WTC11 (cell line): ENCODE results near the gene SYNJ2. TPM values are rescaled to one million over a fixed set of nuclear protein-coding genes. Genes with fewer than 3 reads are reported as not detected.

ENCODE experiments used
- ATAC-seq: fragments of 200-7000 bp; cut with Tn5 transposase; 2 replicates; pipeline ENCODE4 v1.10.0; 2021; ENCODE audit warnings: mild to moderate bottlenecking, moderate library complexity
- CTCF ChIA-PET: fragments of 300-600 bp; sonication (Branson Sonifier 250); formaldehyde crosslinking; loops from one replicate; lab custom pipeline; 2021; ENCODE audit warnings: antibody characterized with exemption; lab: Charles Lee
- POLR2A ChIA-PET: fragments of 350-600 bp; sonication (Branson Sonifier 250); formaldehyde crosslinking; loops from one replicate; lab custom pipeline; 2021; ENCODE audit warnings: antibody characterized with exemption; lab: Charles Lee
- DNase-seq: peaks from one replicate; pipeline ENCODE4 v3.0.0; 2021; ENCODE audit warnings: low spot score
- H3K27ac Mint-ChIP-seq: 2 replicates; pipeline ENCODE4 v1.8.0; 2021; ENCODE audit warnings: mixed read lengths
- H3K27me3 Mint-ChIP-seq: 2 replicates; pipeline ENCODE4 v1.8.0; 2021; ENCODE audit warnings: low read depth, mild to moderate bottlenecking, moderate library complexity, mixed read lengths
- H3K36me3 Mint-ChIP-seq: 2 replicates; pipeline ENCODE4 v1.8.0; 2021; ENCODE audit warnings: mixed read lengths
- H3K4me1 Mint-ChIP-seq: 2 replicates; pipeline ENCODE4 v1.8.0; 2022; ENCODE audit warnings: mixed read lengths
- H3K4me3 Mint-ChIP-seq: 2 replicates; pipeline ENCODE4 v1.8.0; 2021; ENCODE audit warnings: mild to moderate bottlenecking, moderate library complexity, mixed read lengths
- H3K9me3 Mint-ChIP-seq: 2 replicates; pipeline ENCODE4 v1.8.0; 2021; ENCODE audit warnings: mixed read lengths
- ELF4 ChIP-seq: sonication (generic); formaldehyde crosslinking; IDR thresholded peaks from 2 replicates; pipeline ENCODE4 v1.8.1; 2022; ENCODE audit warnings: low read depth, mild to moderate bottlenecking, moderate library complexity, missing genetic modification reagents
- ETV6 ChIP-seq: sonication (generic); formaldehyde crosslinking; IDR thresholded peaks from 2 replicates; pipeline ENCODE4 v1.8.1; 2022; ENCODE audit warnings: mild to moderate bottlenecking, missing genetic modification reagents
- FOXJ3 ChIP-seq: sonication (generic); formaldehyde crosslinking; IDR thresholded peaks from 2 replicates; pipeline ENCODE4 v1.9.0; 2021; ENCODE audit warnings: missing genetic modification reagents, mild to moderate bottlenecking, borderline replicate concordance
- JUN ChIP-seq: sonication (generic); formaldehyde crosslinking; IDR thresholded peaks from 2 replicates; pipeline ENCODE4 v1.8.0; 2023; ENCODE audit warnings: mild to moderate bottlenecking, missing genetic modification reagents
- SMAD4 ChIP-seq: sonication (generic); formaldehyde crosslinking; IDR thresholded peaks from 2 replicates; pipeline ENCODE4 v1.8.0; 2022; ENCODE audit warnings: mild to moderate bottlenecking, missing genetic modification reagents
- SOX15 ChIP-seq: fragments of 250-450 bp; sonication (Bioruptor Pico); IDR thresholded peaks from 2 replicates; pipeline ENCODE4 v1.9.0; 2021; ENCODE audit warnings: mild to moderate bottlenecking
- TEAD1 ChIP-seq: sonication (generic); formaldehyde crosslinking; IDR thresholded peaks from 2 replicates; pipeline ENCODE4 v1.8.0; 2022; ENCODE audit warnings: mild to moderate bottlenecking, missing genetic modification reagents
- ZNF219 ChIP-seq: sonication (generic); formaldehyde crosslinking; IDR thresholded peaks from 2 replicates; pipeline ENCODE4 v1.8.0; 2023; ENCODE audit warnings: missing genetic modification reagents, mild to moderate bottlenecking, borderline replicate concordance
- ZNF317 ChIP-seq: sonication (generic); formaldehyde crosslinking; IDR thresholded peaks from 2 replicates; pipeline ENCODE4 v1.8.1; 2023; ENCODE audit warnings: low read depth, mild to moderate bottlenecking, moderate library complexity, missing genetic modification reagents, borderline replicate concordance
- ZNF396 ChIP-seq: fragments of 250-450 bp; sonication (Bioruptor Pico); IDR thresholded peaks from 2 replicates; pipeline ENCODE4 v1.8.0; 2021; ENCODE audit warnings: mild to moderate bottlenecking, moderate library complexity, borderline replicate concordance
- ZNF416 ChIP-seq: fragments of 250-450 bp; sonication (Bioruptor Pico); IDR thresholded peaks from 2 replicates; pipeline ENCODE4 v1.9.0; 2021; ENCODE audit warnings: mild to moderate bottlenecking, inconsistent platforms
- total RNA-seq: library from RNA; stranded (reverse); gene quantifications from 3 replicates; pipeline ENCODE4 v1.2.3, GENCODE V29; 2021
- TF ChIP-seq, protein P1 (sequence below): sonication (generic); formaldehyde crosslinking; IDR thresholded peaks from 2 replicates; pipeline ENCODE4 v1.8.1; 2023; ENCODE audit warnings: mild to moderate bottlenecking, missing genetic modification reagents
- TF ChIP-seq, protein P2 (sequence below): sonication (generic); formaldehyde crosslinking; IDR thresholded peaks from 2 replicates; pipeline ENCODE4 v1.8.1; 2022; ENCODE audit warnings: missing genetic modification reagents, borderline replicate concordance
- TF ChIP-seq, protein P3 (sequence below): sonication (generic); formaldehyde crosslinking; IDR thresholded peaks from 2 replicates; pipeline ENCODE4 v1.8.1; 2022; ENCODE audit warnings: low read depth, missing genetic modification reagents, borderline replicate concordance
- TF ChIP-seq, protein P4 (sequence below): sonication (generic); formaldehyde crosslinking; IDR thresholded peaks from 2 replicates; pipeline ENCODE4 v1.8.0; 2022; ENCODE audit warnings: missing genetic modification reagents
- TF ChIP-seq, protein P5 (sequence below): sonication (generic); formaldehyde crosslinking; IDR thresholded peaks from 2 replicates; pipeline ENCODE4 v1.8.1; 2022; ENCODE audit warnings: mild to moderate bottlenecking, moderate library complexity, missing genetic modification reagents
- TF ChIP-seq, protein P6 (sequence below): sonication (generic); formaldehyde crosslinking; IDR thresholded peaks from 2 replicates; pipeline ENCODE4 v1.8.1; 2023; ENCODE audit warnings: mild to moderate bottlenecking, moderate library complexity, missing genetic modification reagents

SYNJ2 gene
- total RNA-seq, 1 experiment from 2014 or later: 15.3 TPM

DNA sequence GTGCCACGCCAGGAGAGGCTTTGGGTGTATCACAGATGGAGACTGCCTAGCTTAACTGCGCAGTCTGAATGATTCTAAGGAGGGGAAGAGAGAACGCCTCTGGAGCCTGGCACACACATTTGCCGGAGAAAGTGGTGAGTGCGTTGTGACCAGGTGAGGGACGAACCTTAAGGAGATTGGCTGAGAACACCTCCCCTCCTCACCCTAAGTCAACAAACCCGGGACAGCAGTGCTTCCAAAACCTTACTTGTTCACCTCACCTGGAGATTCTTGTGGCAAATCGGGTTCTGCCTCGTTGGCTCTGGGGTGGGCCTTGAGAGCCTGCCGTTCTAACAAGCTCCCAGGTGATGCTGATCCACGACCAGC, 9.4 kb downstream of the SYNJ2 start:
- no peaks in the 10 kb centered on the region for H3K27me3 Mint-ChIP-seq
- POLR2A ChIA-PET: no interaction called here
- H3K9me3 Mint-ChIP-seq: peaks cover 6% of the 10 kb centered on the region
- CTCF ChIA-PET: no interaction called here
- no peak for DNase-seq
- TF ChIP-seq ZNF396 (CRISPR knock-in tag) (no peak), ZNF219 (no peak), ZNF416 (CRISPR knock-in tag) (no peak), ETV6 (CRISPR knock-in tag) (no peak), SMAD4 (no peak), JUN (CRISPR knock-in tag) (no peak), TEAD1 (CRISPR knock-in tag) (no peak), ELF4 (CRISPR knock-in tag) (no peak), FOXJ3 (CRISPR knock-in tag) (no peak), SOX15 (CRISPR knock-in tag) (no peak), ZNF317 (CRISPR knock-in tag) (no peak)
- TF ChIP-seq, protein P1, sequence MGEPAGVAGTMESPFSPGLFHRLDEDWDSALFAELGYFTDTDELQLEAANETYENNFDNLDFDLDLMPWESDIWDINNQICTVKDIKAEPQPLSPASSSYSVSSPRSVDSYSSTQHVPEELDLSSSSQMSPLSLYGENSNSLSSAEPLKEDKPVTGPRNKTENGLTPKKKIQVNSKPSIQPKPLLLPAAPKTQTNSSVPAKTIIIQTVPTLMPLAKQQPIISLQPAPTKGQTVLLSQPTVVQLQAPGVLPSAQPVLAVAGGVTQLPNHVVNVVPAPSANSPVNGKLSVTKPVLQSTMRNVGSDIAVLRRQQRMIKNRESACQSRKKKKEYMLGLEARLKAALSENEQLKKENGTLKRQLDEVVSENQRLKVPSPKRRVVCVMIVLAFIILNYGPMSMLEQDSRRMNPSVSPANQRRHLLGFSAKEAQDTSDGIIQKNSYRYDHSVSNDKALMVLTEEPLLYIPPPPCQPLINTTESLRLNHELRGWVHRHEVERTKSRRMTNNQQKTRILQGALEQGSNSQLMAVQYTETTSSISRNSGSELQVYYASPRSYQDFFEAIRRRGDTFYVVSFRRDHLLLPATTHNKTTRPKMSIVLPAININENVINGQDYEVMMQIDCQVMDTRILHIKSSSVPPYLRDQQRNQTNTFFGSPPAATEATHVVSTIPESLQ: no peak
- TF ChIP-seq, protein P2, sequence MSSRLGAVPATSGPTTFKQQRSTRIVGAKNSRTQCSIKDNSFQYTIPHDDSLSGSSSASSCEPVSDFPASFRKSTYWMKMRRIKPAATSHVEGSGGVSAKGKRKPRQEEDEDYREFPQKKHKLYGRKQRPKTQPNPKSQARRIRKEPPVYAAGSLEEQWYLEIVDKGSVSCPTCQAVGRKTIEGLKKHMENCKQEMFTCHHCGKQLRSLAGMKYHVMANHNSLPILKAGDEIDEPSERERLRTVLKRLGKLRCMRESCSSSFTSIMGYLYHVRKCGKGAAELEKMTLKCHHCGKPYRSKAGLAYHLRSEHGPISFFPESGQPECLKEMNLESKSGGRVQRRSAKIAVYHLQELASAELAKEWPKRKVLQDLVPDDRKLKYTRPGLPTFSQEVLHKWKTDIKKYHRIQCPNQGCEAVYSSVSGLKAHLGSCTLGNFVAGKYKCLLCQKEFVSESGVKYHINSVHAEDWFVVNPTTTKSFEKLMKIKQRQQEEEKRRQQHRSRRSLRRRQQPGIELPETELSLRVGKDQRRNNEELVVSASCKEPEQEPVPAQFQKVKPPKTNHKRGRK (CRISPR knock-in tag): no peak
- TF ChIP-seq, protein P3, sequence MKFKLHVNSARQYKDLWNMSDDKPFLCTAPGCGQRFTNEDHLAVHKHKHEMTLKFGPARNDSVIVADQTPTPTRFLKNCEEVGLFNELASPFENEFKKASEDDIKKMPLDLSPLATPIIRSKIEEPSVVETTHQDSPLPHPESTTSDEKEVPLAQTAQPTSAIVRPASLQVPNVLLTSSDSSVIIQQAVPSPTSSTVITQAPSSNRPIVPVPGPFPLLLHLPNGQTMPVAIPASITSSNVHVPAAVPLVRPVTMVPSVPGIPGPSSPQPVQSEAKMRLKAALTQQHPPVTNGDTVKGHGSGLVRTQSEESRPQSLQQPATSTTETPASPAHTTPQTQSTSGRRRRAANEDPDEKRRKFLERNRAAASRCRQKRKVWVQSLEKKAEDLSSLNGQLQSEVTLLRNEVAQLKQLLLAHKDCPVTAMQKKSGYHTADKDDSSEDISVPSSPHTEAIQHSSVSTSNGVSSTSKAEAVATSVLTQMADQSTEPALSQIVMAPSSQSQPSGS (CRISPR knock-in tag): no peak
- TF ChIP-seq, protein P4, sequence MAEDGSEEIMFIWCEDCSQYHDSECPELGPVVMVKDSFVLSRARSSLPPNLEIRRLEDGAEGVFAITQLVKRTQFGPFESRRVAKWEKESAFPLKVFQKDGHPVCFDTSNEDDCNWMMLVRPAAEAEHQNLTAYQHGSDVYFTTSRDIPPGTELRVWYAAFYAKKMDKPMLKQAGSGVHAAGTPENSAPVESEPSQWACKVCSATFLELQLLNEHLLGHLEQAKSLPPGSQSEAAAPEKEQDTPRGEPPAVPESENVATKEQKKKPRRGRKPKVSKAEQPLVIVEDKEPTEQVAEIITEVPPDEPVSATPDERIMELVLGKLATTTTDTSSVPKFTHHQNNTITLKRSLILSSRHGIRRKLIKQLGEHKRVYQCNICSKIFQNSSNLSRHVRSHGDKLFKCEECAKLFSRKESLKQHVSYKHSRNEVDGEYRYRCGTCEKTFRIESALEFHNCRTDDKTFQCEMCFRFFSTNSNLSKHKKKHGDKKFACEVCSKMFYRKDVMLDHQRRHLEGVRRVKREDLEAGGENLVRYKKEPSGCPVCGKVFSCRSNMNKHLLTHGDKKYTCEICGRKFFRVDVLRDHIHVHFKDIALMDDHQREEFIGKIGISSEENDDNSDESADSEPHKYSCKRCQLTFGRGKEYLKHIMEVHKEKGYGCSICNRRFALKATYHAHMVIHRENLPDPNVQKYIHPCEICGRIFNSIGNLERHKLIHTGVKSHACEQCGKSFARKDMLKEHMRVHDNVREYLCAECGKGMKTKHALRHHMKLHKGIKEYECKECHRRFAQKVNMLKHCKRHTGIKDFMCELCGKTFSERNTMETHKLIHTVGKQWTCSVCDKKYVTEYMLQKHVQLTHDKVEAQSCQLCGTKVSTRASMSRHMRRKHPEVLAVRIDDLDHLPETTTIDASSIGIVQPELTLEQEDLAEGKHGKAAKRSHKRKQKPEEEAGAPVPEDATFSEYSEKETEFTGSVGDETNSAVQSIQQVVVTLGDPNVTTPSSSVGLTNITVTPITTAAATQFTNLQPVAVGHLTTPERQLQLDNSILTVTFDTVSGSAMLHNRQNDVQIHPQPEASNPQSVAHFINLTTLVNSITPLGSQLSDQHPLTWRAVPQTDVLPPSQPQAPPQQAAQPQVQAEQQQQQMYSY (CRISPR knock-in tag): no peak
- TF ChIP-seq, protein P5, sequence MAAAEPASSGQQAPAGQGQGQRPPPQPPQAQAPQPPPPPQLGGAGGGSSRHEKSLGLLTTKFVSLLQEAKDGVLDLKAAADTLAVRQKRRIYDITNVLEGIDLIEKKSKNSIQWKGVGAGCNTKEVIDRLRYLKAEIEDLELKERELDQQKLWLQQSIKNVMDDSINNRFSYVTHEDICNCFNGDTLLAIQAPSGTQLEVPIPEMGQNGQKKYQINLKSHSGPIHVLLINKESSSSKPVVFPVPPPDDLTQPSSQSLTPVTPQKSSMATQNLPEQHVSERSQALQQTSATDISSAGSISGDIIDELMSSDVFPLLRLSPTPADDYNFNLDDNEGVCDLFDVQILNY: no peak
- TF ChIP-seq, protein P6, sequence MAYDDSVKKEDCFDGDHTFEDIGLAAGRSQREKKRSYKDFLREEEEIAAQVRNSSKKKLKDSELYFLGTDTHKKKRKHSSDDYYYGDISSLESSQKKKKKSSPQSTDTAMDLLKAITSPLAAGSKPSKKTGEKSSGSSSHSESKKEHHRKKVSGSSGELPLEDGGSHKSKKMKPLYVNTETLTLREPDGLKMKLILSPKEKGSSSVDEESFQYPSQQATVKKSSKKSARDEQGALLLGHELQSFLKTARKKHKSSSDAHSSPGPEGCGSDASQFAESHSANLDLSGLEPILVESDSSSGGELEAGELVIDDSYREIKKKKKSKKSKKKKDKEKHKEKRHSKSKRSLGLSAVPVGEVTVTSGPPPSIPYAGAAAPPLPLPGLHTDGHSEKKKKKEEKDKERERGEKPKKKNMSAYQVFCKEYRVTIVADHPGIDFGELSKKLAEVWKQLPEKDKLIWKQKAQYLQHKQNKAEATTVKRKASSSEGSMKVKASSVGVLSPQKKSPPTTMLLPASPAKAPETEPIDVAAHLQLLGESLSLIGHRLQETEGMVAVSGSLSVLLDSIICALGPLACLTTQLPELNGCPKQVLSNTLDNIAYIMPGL (CRISPR knock-in tag): no peak
- ATAC-seq: no peak
- no peak overlapping the region for H3K4me3 Mint-ChIP-seq
- H3K36me3 Mint-ChIP-seq: 0 out of 2 replicates have a peak, but pooled peaks cover 6% of the 10 kb centered on the region
- H3K27ac Mint-ChIP-seq: 0 out of 2 replicates have a peak overlapping the region, but pooled peaks have one; percentile 35
- H3K4me1 Mint-ChIP-seq: peaks cover 53% of the 10 kb centered on the region
